NCI-H2171 treated with DMSO at 0.1 percent for 48 hours (cell line): ENCODE measurements around the gene SP5.
"Not testable (repeated sequence)": the region's sequence is repeated elsewhere in the genome, so short reads cannot be mapped to it uniquely, and the experiment has no call there.

Experiments
- DNase-seq: peaks from one replicate; lab custom pipeline; 2025; lab: John Stamatoyannopoulos, UW

SP5 gene

DNA sequence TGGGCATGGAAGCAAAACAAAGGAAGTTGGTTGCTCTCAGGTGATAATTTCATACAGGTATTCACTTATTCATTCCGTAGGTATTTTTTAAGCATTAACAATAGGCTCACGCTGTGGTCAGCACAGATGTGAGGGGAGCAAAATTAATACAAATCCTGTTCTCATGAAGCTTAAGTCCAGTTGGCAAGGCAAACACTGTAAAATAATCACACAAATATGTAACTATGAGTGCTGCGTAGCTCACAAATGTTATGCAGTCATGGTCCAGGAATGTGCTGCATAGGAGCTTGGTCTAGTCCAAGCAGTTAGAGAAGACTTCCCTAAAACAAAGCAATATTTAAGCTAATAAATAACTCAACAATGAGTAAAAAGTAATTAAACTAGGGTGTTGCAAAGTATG lies 23.9 kb downstream of the SP5 start:
- DNase-seq = no peak

GRCh38 chr2:170739507-170740046 lies 24.4 kb downstream of the SP5 start:
- DNase-seq = no peak

GRCh38 chr2:170740660-170741059 lies 25.5 kb downstream of the SP5 start:
- DNase-seq = no peak

GRCh38 chr2:170742000-170742399 lies 26.9 kb downstream of the SP5 start:
- no peak for DNase-seq

- no peak for DNase-seq
Measured at GRCh38 chr2:170742896-170743529, 27.9 kb downstream of the SP5 start.

- no peak for DNase-seq
Measured at GRCh38 chr2:170743530-170744239, 28.5 kb downstream of the SP5 start.

GRCh38 chr2:170744248-170745002 lies 29.3 kb downstream of the SP5 start:
- DNase-seq = no peak

GRCh38 chr2:170745305-170745704 lies 30.2 kb downstream of the SP5 start:
- DNase-seq = no peak

GRCh38 chr2:170747921-170748320 lies 32.8 kb downstream of the SP5 start:
- no peak for DNase-seq

DNA sequence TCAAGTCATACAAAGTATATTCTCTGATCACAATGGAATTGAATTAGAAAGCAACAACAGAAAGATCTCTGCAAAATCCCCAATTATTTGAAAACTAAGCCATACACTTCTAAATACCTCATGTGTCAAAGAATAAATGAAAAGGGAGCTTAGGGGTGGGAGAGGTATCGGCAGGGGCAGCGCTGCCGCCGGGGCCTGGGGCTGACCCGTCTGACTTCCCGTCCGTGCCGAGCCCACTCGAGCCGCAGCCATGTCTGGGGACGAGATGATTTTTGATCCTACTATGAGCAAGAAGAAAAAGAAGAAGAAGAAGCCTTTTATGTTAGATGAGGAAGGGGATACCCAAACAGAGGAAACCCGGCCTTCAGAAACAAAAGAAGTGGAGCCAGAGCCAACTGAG lies 36.4 kb downstream of the SP5 start:
- DNase-seq = not testable (repeated sequence)

GRCh38 chr2:170761572-170761971 lies 46.4 kb downstream of the SP5 start:
- DNase-seq = no peak

- DNase-seq = no peak
Measured at GRCh38 chr2:170762760-170763159, 47.6 kb downstream of the SP5 start.

- no peak for DNase-seq
Measured at GRCh38 chr2:170763232-170763631, 48.1 kb downstream of the SP5 start.

DNA sequence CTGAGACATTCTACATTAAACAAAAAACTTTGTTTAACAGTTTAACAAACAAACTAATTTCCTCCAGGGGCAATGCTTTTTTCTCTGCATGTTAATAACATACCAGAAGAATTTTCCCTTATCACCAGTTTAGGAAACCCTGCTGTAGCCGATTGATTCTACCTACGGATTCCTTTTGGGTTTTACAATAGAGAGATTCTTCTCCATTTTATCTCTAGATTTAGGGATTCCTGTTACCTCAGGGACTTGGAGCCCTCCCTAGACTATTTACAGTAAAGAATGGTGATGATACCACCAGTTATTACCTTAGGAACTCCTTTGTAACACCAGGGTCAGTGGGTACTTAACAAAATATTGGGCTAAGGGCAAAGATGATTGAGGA lies 49.7 kb downstream of the SP5 start:
- no peak for DNase-seq

DNA sequence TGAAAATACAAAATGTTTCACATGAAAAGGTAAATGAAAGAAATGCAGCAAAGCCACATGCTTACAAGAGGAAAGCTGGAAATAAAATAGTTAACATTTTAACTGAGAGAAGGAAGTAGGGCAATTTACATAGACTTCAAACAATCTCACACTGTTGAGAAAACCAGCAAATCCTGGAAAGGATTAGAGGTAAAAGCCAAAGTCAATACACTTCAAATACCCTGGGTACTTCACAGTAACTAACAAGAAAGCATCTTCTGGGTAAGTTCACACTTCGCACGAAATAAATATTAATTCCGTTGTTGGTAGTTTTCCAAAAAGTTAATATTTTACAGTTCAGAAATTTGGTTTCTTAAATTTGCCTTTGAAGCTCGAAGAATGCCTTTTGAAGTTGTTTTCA lies 51.6 kb downstream of the SP5 start:
- no peak for DNase-seq
